ENCODE data around the gene PHIP.
A peak's percentile ranks its signal among the peaks of the same experiment; 100 is the strongest.
"Not testable (repeated sequence)": the region's sequence is repeated elsewhere in the genome, so short reads cannot be mapped to it uniquely, and the experiment has no call there.

Gene PHIP

DNA sequence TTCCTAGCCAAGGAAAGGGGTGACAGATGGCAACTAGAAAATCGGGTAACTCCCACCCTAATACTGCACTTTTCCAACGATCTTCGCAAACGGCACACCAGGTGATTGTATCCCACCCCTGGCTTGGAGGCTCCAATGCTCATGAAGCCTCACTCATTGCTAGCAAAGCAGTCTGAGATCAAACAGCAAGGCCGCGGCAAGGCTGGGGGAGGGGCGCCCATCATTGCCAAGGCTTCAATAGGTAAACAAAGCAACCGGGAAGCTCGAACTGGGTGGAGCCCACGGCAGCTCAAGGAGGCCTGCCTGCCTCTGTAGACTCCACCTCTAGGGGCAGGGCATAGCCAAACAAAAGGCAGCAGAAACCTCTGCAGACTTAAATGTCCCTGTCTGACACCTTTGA lies 156.9 kb downstream of the PHIP start:
- DNase-seq (ENCODE audit: low read depth) = not testable (repeated sequence)

DNA sequence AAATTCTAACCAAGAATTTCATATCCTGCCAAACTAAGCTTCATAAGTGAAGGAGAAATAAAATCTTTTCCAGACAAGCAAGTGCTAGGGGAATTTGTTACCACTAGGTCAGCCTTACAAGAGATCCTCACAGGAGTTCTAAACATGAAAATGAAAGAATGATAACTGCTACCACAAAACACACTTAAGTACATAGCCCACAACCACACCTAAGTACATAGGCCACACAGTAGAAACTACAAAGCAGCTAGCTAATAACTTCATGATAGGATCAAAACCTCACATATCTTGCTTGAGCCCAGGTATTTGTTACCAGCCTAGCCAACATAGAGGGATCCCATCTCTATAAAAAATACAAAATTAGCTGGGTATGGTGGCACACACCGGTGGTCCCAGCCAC lies 160.3 kb downstream of the PHIP start:
- no peak for DNase-seq (ENCODE audit: low read depth)

DNA sequence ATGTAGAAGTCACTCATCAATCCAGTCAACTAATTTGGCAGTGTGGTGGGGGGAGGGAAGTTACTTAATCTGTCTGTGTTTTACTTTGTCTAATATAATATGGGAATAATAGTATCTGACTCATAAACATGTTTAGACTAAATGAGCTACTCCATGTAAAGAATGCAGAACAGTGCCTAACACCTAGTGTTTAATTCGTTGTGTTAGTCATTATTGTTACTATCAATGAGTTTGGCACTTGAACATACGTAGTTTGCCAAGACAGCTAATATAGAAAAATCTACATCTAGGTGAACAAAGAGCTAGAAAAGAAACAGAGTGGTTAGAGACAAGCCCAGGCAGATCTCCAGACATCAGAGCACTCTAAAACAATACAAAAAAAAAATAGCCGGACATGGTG lies 161.6 kb downstream of the PHIP start:
- no peak for DNase-seq (ENCODE audit: low read depth)

DNA sequence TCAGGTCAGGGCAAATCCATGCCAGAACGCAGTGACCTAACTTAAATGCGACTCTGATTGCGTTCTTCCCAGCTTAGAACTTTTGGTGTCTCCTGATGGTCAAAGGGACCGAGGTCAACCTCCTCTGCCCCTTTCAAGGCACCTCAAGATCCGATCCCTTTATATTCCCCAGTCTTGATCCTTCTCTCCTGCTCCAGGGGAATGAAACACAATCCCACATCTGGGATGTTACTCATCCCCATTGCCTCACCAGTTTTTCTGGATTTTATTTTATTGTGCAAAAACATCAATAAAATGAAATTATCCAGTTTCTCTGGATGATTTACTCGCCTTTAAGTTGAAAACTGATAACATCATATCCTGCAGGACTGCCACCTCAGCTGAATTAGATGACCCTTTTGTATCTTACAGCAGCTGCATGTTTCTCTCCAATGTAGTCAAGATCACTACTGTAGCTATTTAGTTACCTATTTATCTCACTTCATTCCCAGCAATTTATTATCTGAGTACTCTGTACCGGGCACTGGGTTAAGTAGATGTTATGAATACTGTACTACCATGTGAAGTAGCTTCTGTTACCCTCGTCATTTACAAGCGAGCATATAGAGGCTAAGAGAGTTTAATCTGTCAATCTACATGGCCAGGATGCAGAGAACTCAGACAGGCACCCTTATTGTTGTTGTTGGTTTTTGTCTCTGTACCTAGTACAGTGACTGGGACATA lies 166.7 kb downstream of the PHIP start:
- no peak for DNase-seq (ENCODE audit: low read depth)

DNA sequence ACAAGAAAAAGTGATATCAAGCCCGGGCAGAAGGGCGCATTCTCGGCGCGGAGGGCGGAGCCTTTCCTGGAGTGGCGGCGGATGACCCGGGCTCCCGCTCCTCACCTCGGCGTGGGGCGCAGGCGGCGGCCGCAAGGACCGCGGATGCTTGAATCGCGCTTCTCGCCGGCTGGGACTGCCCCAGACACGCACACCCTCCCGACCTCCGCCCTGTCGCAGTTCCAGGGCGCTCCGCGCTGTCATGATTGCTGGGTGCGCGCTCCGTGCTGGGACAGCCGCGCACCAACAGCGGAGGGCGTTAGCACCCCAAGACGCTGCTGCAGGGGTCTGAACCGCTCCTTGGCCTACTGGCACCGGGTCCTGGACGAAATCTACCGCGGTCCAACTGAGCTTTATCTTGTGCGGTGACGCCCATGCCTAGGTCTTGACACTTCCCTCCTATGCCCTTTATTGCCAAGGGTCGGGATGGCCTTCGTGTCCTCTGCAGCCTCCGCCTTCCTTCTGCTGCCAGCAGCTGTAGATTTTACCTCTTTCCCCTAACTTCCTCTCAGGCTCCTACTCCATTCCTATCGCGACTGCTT lies 167.4 kb downstream of the PHIP start:
- DNase-seq (ENCODE audit: low read depth) = peak; percentile 14

DNA sequence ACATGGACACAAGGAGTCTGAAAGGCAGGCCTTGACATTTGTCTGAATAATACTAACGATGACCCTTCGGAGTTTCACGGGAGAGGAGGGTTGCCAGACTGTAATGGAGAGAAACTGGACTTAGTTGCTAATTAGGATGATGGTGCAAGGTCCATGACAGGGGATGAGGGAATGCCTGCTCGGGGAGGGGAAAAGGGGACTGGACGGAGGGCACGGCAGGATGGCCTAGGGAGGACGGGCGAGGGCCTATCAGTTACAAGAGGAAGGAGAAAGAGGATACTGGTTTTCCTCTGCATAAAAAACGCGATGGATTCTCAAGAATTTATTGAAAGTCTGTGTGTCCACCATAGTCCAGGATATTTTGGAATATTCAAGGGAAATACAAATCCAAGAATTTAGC lies 168.0 kb downstream of the PHIP start:
- no peak for DNase-seq (ENCODE audit: low read depth)

DNA sequence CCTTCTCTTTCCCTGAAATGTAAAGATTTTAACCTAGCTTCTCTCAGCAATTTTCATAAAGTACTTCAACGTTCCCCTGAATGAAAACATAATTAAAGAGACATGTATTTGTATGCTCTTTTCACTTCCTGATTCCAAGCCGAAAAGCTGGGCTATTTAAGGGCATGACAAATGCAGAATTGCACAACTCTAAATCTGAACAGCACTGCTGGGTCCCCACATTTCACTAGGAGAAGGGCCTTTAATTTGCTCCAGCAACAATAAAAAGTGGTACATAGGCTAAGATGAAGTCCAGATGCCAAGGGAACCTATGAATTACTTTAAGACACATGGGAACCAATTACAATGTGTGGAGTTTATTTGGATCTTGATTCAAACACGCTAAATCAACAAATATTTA lies 168.7 kb downstream of the PHIP start:
- DNase-seq (ENCODE audit: low read depth) = peak; percentile 81

DNA sequence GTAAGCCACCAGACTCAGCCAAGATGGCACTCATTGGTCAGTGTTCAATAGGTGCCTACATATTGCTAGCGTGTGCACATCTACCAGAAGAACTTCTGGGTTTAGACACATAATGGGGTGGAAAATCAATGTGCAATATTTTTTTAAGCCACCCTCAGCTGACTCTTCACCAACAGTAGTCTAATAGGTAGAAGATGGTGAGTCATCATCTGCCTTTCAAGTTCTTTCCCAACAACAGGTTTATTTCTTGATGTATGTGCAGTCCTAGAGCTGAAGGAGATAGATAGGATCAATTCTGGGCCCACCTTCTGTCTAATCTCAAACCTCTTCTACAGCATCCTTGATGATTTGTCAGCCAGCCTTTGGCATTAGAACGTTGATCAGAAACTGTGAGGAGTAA lies 169.4 kb downstream of the PHIP start:
- peak; percentile 38 for DNase-seq (ENCODE audit: low read depth)

DNA sequence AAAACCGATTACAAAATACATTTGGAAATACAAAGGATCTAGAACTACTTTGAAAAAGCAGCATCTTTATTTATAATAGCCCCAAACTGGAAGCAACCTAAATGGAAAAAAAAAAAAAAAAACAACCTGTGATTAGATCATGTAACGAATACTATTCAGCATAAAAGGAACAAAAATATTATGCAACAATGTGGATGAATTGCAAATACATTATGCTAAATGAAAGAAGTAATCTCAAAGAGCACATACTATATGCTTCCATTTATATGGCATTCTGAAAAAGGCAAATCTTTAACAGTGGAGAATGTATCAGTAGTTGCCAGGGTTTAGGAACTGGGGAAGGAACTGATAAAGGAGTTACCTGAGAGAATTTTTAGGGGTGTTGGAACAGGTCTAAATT lies 181.8 kb downstream of the PHIP start:
- DNase-seq (ENCODE audit: low read depth) = no peak

DNA sequence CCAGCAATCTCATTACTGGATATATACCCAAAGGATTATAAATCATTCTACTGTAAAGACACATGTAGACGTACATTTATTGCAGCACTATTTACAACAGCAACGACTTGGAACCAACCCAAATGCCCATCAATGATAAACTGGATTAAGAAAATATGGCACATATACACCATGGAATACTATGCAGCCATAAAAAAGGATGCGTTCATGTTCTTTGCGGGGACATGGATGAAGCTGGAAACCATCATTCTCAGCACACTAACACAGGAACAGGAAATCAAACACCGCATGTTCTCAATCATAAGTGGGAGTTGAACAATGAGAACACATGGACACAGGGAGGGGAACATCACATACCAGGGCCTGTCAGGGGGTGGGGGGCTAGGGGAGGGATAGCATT lies 188.2 kb downstream of the PHIP start:
- DNase-seq (ENCODE audit: low read depth) = not testable (repeated sequence)

Measured in iris pigment epithelial cell (primary cell).